Vagina (tissue), 2 donors: Measurements from ENCODE around the gene STK35. TPM values are rescaled to one million over a fixed set of nuclear protein-coding genes. Genes with fewer than 3 reads are reported as not detected.

Source experiments
- DNase-seq, 2 donors: peaks; one replicate each; pipeline ENCODE4 v3.0.0-alpha.2; 2017; ENCODE audit errors: extremely low spot score in 2 of 2
- H3K27ac ChIP-seq: fragments of 200-600 bp; sonication (generic); one replicate; pipeline ENCODE4 v1.5.1; 2019
- H3K27me3 ChIP-seq: fragments of 200-600 bp; sonication (generic); one replicate; pipeline ENCODE4 v1.5.1; 2019
- H3K36me3 ChIP-seq, 2 donors: fragments of 200-600 bp; sonication (generic); one replicate each; pipeline ENCODE4 v1.5.1; 2017 to 2019
- H3K4me1 ChIP-seq: fragments of 200-600 bp; sonication (generic); one replicate; pipeline ENCODE4 v1.5.1; 2019
- H3K4me3 ChIP-seq, 2 donors: fragments of 200-600 bp; sonication (generic); 1 replicate in 1 of 2; 2 replicates in 1 of 2; pipeline ENCODE4 v1.5.1; 2016 to 2019
- H3K9me3 ChIP-seq: fragments of 200-600 bp; sonication (generic); one replicate; pipeline ENCODE4 v1.5.1; 2019
- CTCF ChIP-seq, 3 experiments: fragments of 450-650 bp in 2 of 3; fragments of 200-600 bp in 1 of 3; sonication (generic) in 1 of 3; IDR thresholded peaks; one replicate each; pipeline ENCODE4 v1.5.1; 2017 to 2019; ENCODE audit warnings: antibody characterized with exemption in 3 of 3, mild to moderate bottlenecking in 2 of 3, moderate library complexity in 2 of 3
- POLR2A ChIP-seq, 2 donors: fragments of 450-650 bp; IDR thresholded peaks; one replicate each; pipeline ENCODE4 v1.6.1; 2017; ENCODE audit warnings: antibody characterized with exemption in 2 of 2, mild to moderate bottlenecking in 2 of 2, moderate library complexity in 2 of 2
- POLR2AphosphoS5 ChIP-seq, 2 donors: sonication (generic); formaldehyde crosslinking; IDR thresholded peaks; one replicate each; pipeline ENCODE4 v1.9.0; 2017; ENCODE audit warnings: antibody characterized with exemption in 2 of 2, mild to moderate bottlenecking in 2 of 2, low read depth in 1 of 2; ENCODE audit not compliant: insufficient read depth in 1 of 2
- intact Hi-C: fragments of 100-400 bp; cut with DNase I; formaldehyde crosslinking; loops from one replicate; pipeline ENCODE4 v1.15.1; 2023
- total RNA-seq: library from RNA; depleted of rRNA; stranded (reverse); fragments of >200 nt; gene quantifications from one replicate; pipeline ENCODE4 v1.2.3, GENCODE V29; 2016

The STK35 gene
- total RNA-seq, 1 donor from 2014 or later, result 11.5 TPM

GRCh38 chr20:2059411-2059810, 42.2 kb upstream of the STK35 start:
- TF ChIP-seq CTCF (IDR thresholded peaks at IDR 0.05), result no peak
- TF ChIP-seq POLR2A (IDR thresholded peaks at IDR 0.05), result no peak
- TF ChIP-seq POLR2AphosphoS5 (IDR thresholded peaks at IDR 0.05; ENCODE audit: insufficient read depth in 1 of 2, low read depth in 1 of 2), result no peak
- H3K4me3 ChIP-seq, result no peak overlapping the region
- H3K9me3 ChIP-seq, result no peaks in the 10 kb centered on the region
- intact Hi-C loops, result no loop called here
- no peaks in the 10 kb centered on the region for H3K27me3 ChIP-seq
- no peaks in the 10 kb centered on the region for H3K36me3 ChIP-seq
- H3K27ac ChIP-seq, result no peak overlapping the region
- no peaks in the 10 kb centered on the region for H3K4me1 ChIP-seq
- DNase-seq, result no peak

- no peak overlapping the region for H3K4me3 ChIP-seq
- no peaks in the 10 kb centered on the region for H3K27me3 ChIP-seq
- no peaks in the 10 kb centered on the region for H3K4me1 ChIP-seq
- no peaks in the 10 kb centered on the region for H3K9me3 ChIP-seq
- H3K27ac ChIP-seq, result no peak overlapping the region
- no peak for TF ChIP-seq CTCF (IDR thresholded peaks at IDR 0.05)
- no peak for TF ChIP-seq POLR2AphosphoS5 (IDR thresholded peaks at IDR 0.05; ENCODE audit: insufficient read depth in 1 of 2, low read depth in 1 of 2)
- no peak for TF ChIP-seq POLR2A (IDR thresholded peaks at IDR 0.05)
- DNase-seq, result no peak
- no peaks in the 10 kb centered on the region for H3K36me3 ChIP-seq
- intact Hi-C loops, result no loop called here
Measured at GRCh38 chr20:2065099-2065498, 36.5 kb upstream of the STK35 start.

- DNase-seq, result no peak
- H3K9me3 ChIP-seq, result no peaks in the 10 kb centered on the region
- TF ChIP-seq CTCF (IDR thresholded peaks at IDR 0.05), result no peak
- TF ChIP-seq POLR2A (IDR thresholded peaks at IDR 0.05), result no peak
- TF ChIP-seq POLR2AphosphoS5 (IDR thresholded peaks at IDR 0.05; ENCODE audit: insufficient read depth in 1 of 2, low read depth in 1 of 2), result no peak
- no peak overlapping the region for H3K4me3 ChIP-seq
- H3K36me3 ChIP-seq, result no peaks in the 10 kb centered on the region
- no peaks in the 10 kb centered on the region for H3K4me1 ChIP-seq
- intact Hi-C loops, result no loop called here
- H3K27me3 ChIP-seq, result no peaks in the 10 kb centered on the region
- no peak overlapping the region for H3K27ac ChIP-seq
Measured at GRCh38 chr20:2066461-2067122, 35.0 kb upstream of the STK35 start.

DNA sequence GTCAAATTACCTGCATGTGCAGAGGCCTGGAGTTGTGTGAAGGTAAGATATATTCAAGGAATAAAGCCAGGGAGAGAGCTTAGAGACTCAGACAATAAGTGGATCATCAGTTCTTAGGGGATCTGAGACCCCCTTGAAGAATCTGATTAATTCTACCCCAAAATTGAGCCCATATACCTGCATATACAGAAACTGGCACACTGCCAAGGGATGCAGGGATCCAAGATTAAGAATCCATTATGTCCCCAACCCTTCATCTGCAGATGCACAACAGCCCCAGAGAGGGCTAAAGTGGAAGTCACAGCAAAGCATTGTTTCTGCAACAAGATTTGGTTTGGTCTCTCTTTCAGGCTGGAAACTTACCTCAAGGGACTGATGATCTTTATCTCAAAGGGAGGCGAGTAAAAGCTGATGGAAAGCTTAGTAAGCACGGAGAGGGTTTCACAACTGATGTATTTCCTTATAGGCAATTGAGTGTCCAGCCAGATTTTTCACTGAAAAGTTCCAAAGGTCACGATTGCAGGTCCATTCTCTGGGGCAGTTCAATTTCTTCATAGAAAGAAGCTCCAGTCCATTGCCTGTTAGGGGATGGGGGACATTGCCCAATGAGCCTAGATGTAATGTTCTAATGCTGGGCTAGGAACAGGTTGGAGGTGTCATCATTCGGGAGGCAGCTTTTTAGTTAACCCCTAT, 20.9 kb upstream of the STK35 start:
- H3K36me3 ChIP-seq, result no peaks in the 10 kb centered on the region
- DNase-seq, result no peak
- intact Hi-C loops, result no loop called here
- H3K4me1 ChIP-seq, result no peaks in the 10 kb centered on the region
- no peak overlapping the region for H3K27ac ChIP-seq
- no peak overlapping the region for H3K4me3 ChIP-seq
- no peaks in the 10 kb centered on the region for H3K9me3 ChIP-seq
- TF ChIP-seq POLR2A (IDR thresholded peaks at IDR 0.05) (no peak), POLR2AphosphoS5 (IDR thresholded peaks at IDR 0.05; ENCODE audit: insufficient read depth in 1 of 2, low read depth in 1 of 2) (no peak), CTCF (IDR thresholded peaks at IDR 0.05) (no peak)
- no peaks in the 10 kb centered on the region for H3K27me3 ChIP-seq

- DNase-seq, result no peak
- no peaks in the 10 kb centered on the region for H3K4me1 ChIP-seq
- intact Hi-C loops, result no loop called here
- no peaks in the 10 kb centered on the region for H3K27me3 ChIP-seq
- no peaks in the 10 kb centered on the region for H3K9me3 ChIP-seq
- H3K27ac ChIP-seq, result no peak overlapping the region
- H3K4me3 ChIP-seq, result no peak overlapping the region
- no peaks in the 10 kb centered on the region for H3K36me3 ChIP-seq
- TF ChIP-seq POLR2A (IDR thresholded peaks at IDR 0.05) (no peak), CTCF (IDR thresholded peaks at IDR 0.05) (no peak), POLR2AphosphoS5 (IDR thresholded peaks at IDR 0.05; ENCODE audit: insufficient read depth in 1 of 2, low read depth in 1 of 2) (no peak)
Measured at GRCh38 chr20:2084703-2085102, 16.9 kb upstream of the STK35 start.
